MM.1S (cell line): Measurements from ENCODE around the gene SLC44A1.

Source experiments
- CTCF ChIP-seq: fragments of 300-600 bp; sonication (generic); IDR thresholded peaks from 2 replicates; pipeline ENCODE4 v1.5.1; 2016; ENCODE audit warnings: antibody characterized with exemption, low read length, mixed read lengths
- EZH2 ChIP-seq: fragments of 300-600 bp; sonication (generic); optimal IDR thresholded peaks from 2 replicates; pipeline ENCODE3; 2017; ENCODE audit warnings: low read depth, mild to moderate bottlenecking, antibody characterized with exemption, low read length, mixed read lengths
- EZH2phosphoT487 ChIP-seq: fragments of 300-600 bp; sonication (generic); IDR thresholded peaks from 2 replicates; pipeline ENCODE4 v1.6.1; 2018; ENCODE audit warnings: antibody characterized with exemption, low read length

- TF ChIP-seq CTCF = no peak
- TF ChIP-seq EZH2phosphoT487 = no peak
- no peak for TF ChIP-seq EZH2
These were observed 176.7 kb downstream of the SLC44A1 start for GRCh38 chr9:105421154-105421553.
